Cardiac muscle cell (in vitro differentiated cells and primary cell): ENCODE results near the gene TJP3. TPM values are rescaled to one million over a fixed set of nuclear protein-coding genes. Genes with fewer than 3 reads are reported as not detected.

Experiments
- DNase-seq, 2 donors: peaks; one replicate each; pipeline versions ENCODE4 v3.0.0 to v3.0.0-alpha.2; 2010 to 2017; ENCODE audit warnings: low read depth in 1 of 2, low spot score in 1 of 2
- H3K27ac ChIP-seq: fragments of 200-600 bp; sonication (generic); 2 replicates; pipeline ENCODE4 v1.5.1; 2016
- H3K27me3 ChIP-seq: fragments of 200-600 bp; sonication (generic); 2 replicates; pipeline ENCODE4 v1.6.0; 2016; ENCODE audit warnings: control low read depth
- H3K36me3 ChIP-seq: fragments of 200-600 bp; sonication (generic); 2 replicates; pipeline ENCODE4 v1.5.1; 2016; ENCODE audit warnings: control low read depth
- H3K4me1 ChIP-seq: fragments of 200-600 bp; sonication (generic); 2 replicates; pipeline ENCODE4 v1.8.1; 2017; ENCODE audit warnings: low read depth, mild to moderate bottlenecking, mixed run types
- H3K4me3 ChIP-seq: fragments of 200-600 bp; sonication (generic); 2 replicates; pipeline ENCODE4 v1.5.1; 2016; ENCODE audit warnings: mild to moderate bottlenecking
- H3K9me3 ChIP-seq: fragments of 200-600 bp; sonication (generic); 2 replicates; pipeline ENCODE4 v1.5.1; 2017; ENCODE audit warnings: low read depth, mild to moderate bottlenecking, control low read depth
- CTCF ChIP-seq: IDR thresholded peaks from 2 replicates; pipeline ENCODE4 v1.5.1; 2012; ENCODE audit warnings: low read depth, mild to moderate bottlenecking, low read length
- polyA plus RNA-seq: library from polyadenylated mRNA; unstranded; fragments of >200 nt; fragmentation: Nextera tagmentation; extraction: Ambion mirVana; gene quantifications from 2 replicates; pipeline ENCODE4 v1.2.1, GENCODE V29; 2016
- total RNA-seq: library from RNA; depleted of rRNA; stranded (reverse); fragments of >200 nt; gene quantifications from 2 replicates; pipeline ENCODE4 v1.2.3, GENCODE V29; 2016

Gene TJP3
- total and polyA plus RNA-seq, 2 experiments from 2014 or later: 5.0 to 5.2 TPM

GRCh38 chr19:3698974-3699740 is 9.0 kb upstream of the TJP3 start:
- H3K9me3 ChIP-seq: no peaks in the 10 kb centered on the region
- peak in 1 of 2 donors; percentile 56 for DNase-seq

GRCh38 chr19:3699741-3700241 is 8.4 kb upstream of the TJP3 start:
- peak in 1 of 2 donors; percentile 40 for DNase-seq
- no peaks in the 10 kb centered on the region for H3K36me3 ChIP-seq
- H3K27ac ChIP-seq: peak overlapping the region; percentile 13
- TF ChIP-seq CTCF: no peak
- peaks cover 8% of the 10 kb centered on the region for H3K4me1 ChIP-seq
- H3K27me3 ChIP-seq: no peaks in the 10 kb centered on the region
- H3K9me3 ChIP-seq: no peaks in the 10 kb centered on the region
- H3K4me3 ChIP-seq: peak overlapping the region; percentile 91

More at GRCh38 chr19:3698974-3699740, 9.0 kb upstream of the TJP3 start:
- Histone ChIP-seq H3K27ac (peak overlapping the region; percentile 13), H3K36me3 (no peaks in the 10 kb centered on the region), H3K4me1 (peaks cover 8% of the 10 kb centered on the region), H3K27me3 (no peaks in the 10 kb centered on the region), H3K4me3 (peak overlapping the region; percentile 91)
- TF ChIP-seq CTCF: no peak

GRCh38 chr19:3700242-3701032 is 7.7 kb upstream of the TJP3 start, which contains the start of gene PIP5K1C:
Gene PIP5K1C, minus strand, starts transcription at chr19:3700468. Its CDS starts 78 bp downstream, at chr19:3700390.
- peak within 1 kb of the TSS; percentile 91 for H3K4me3 ChIP-seq
- no peaks in the 10 kb centered on the region for H3K27me3 ChIP-seq
- H3K27ac ChIP-seq: peak within 1 kb of the TSS; percentile 13
- no peaks in the 10 kb centered on the region for H3K9me3 ChIP-seq
- peak; percentile 88 to 95 for DNase-seq
- peak; percentile 73 for TF ChIP-seq CTCF
- peaks cover 8% of the 10 kb centered on the region for H3K4me1 ChIP-seq
- H3K36me3 ChIP-seq: no peaks in the 10 kb centered on the region

- Histone ChIP-seq H3K27ac (no peak overlapping the region), H3K36me3 (no peaks in the 10 kb centered on the region), H3K4me3 (no peak overlapping the region), H3K9me3 (no peaks in the 10 kb centered on the region), H3K27me3 (no peaks in the 10 kb centered on the region), H3K4me1 (peaks cover 8% of the 10 kb centered on the region)
- no peak for DNase-seq
- no peak for TF ChIP-seq CTCF
Measured at GRCh38 chr19:3701200-3701599, 7.0 kb upstream of the TJP3 start.

GRCh38 chr19:3707868-3708206 is 347 bp upstream of the TJP3 start:
- Histone ChIP-seq H3K9me3 (no peaks in the 10 kb centered on the region), H3K27ac (no peak overlapping the region), H3K4me1 (no peaks in the 10 kb centered on the region), H3K4me3 (no peak overlapping the region), H3K36me3 (no peaks in the 10 kb centered on the region), H3K27me3 (no peaks in the 10 kb centered on the region)
- no peak for DNase-seq
- TF ChIP-seq CTCF: no peak
